Endothelial cell of umbilical vein (primary cell): Measurements from ENCODE around the gene KIZ. TPM values are rescaled to one million over a fixed set of nuclear protein-coding genes. Genes with fewer than 3 reads are reported as not detected.

ENCODE experiments used
- BruUV-seq: library from RNA; stranded (reverse); fragments of 400-500 nt; replicated peaks from 2 replicates; lab custom pipeline; 2021; lab: Mats Ljungman, UMichigan
- CTCF ChIA-PET: fragments of 300-600, 350-600 bp; sonication (Branson Sonifier 250); formaldehyde crosslinking; loops from one replicate; lab custom pipeline; 2021; ENCODE audit warnings: antibody characterized with exemption, inconsistent platforms; lab: Charles Lee
- POLR2A ChIA-PET: fragments of 300-600, 350-600 bp; sonication (Branson Sonifier 250); formaldehyde crosslinking; loops from one replicate; lab custom pipeline; 2021; ENCODE audit warnings: antibody characterized with exemption, inconsistent platforms; lab: Charles Lee
- DNase-seq: peaks from one replicate; pipeline ENCODE4 v3.0.0-alpha.2; 2011; ENCODE audit warnings: low read depth, low spot score
- FAIRE-seq: peaks from 2 replicates; lab custom pipeline; 2011; peaks lifted over from hg19 to GRCh38; lab: Jason Lieb, UNC
- H2AFZ ChIP-seq: 2 replicates; pipeline ENCODE4 v1.6.0; 2012; ENCODE audit warnings: low read depth, low read length, control low read depth, inconsistent platforms
- H3K27ac ChIP-seq: 2 replicates; pipeline ENCODE4 v1.5.1; 2011; ENCODE audit warnings: low read depth, mild to moderate bottlenecking, control low read depth, low read length, moderate library complexity; ENCODE audit not compliant: insufficient read depth
- H3K27me3 ChIP-seq, 2 experiments: 2 replicates each; pipeline versions ENCODE4 v1.6.0 to v1.6.1; 2011; ENCODE audit warnings: low read length in 2 of 2, mixed read lengths in 1 of 2; ENCODE audit not compliant: control insufficient read depth in 2 of 2, insufficient read depth in 2 of 2
- H3K36me3 ChIP-seq, 2 experiments: 2 replicates in 1 of 2; 3 replicates in 1 of 2; pipeline ENCODE4 v1.5.1; 2011; ENCODE audit warnings: low read length in 2 of 2, mild to moderate bottlenecking in 1 of 2, moderate library complexity in 1 of 2; ENCODE audit not compliant: control insufficient read depth in 2 of 2, insufficient read depth in 2 of 2; ENCODE audit errors: extremely low read depth in 1 of 2
- H3K4me1 ChIP-seq: 3 replicates; pipeline ENCODE4 v1.5.1; 2011; ENCODE audit warnings: mild to moderate bottlenecking, low read length; ENCODE audit not compliant: control insufficient read depth, insufficient read depth; ENCODE audit errors: extremely low read depth
- H3K4me2 ChIP-seq: 2 replicates; pipeline ENCODE4 v1.6.1; 2011; ENCODE audit warnings: low read length, control low read depth, mixed read lengths; ENCODE audit not compliant: insufficient read depth
- H3K4me3 ChIP-seq, 3 experiments: fragments of 200-600 bp in 1 of 3; sonication (generic), shearing (Covaris generic) in 1 of 3; replicated peaks in 1 of 3; 2 replicates each; pipeline ENCODE4 v1.5.1; 2011 to 2016; ENCODE audit warnings: control low read depth in 3 of 3, low read length in 3 of 3, mild to moderate bottlenecking in 2 of 3, inconsistent platforms in 1 of 3, low read depth in 1 of 3, moderate library complexity in 1 of 3; ENCODE audit not compliant: insufficient read depth in 1 of 3
- H3K79me2 ChIP-seq: 2 replicates; pipeline ENCODE4 v1.6.0; 2012; ENCODE audit warnings: low read length, inconsistent platforms; ENCODE audit not compliant: control insufficient read depth, insufficient read depth
- H3K9ac ChIP-seq: replicated peaks from 2 replicates; pipeline ENCODE3; 2011; ENCODE audit warnings: low read length, control low read depth; ENCODE audit not compliant: insufficient read depth; ENCODE audit errors: extremely low read depth
- H3K9me1 ChIP-seq: replicated peaks from 3 replicates; pipeline ENCODE4 v1.6.0; 2011; ENCODE audit warnings: mild to moderate bottlenecking, low read length; ENCODE audit not compliant: control insufficient read depth, insufficient read depth; ENCODE audit errors: extremely low read depth
- H3K9me3 ChIP-seq: replicated peaks from 2 replicates; pipeline ENCODE4 v1.5.1; 2012; ENCODE audit warnings: low read length, inconsistent platforms; ENCODE audit not compliant: control insufficient read depth, insufficient read depth
- H4K20me1 ChIP-seq: replicated peaks from 2 replicates; pipeline ENCODE3; 2011; ENCODE audit warnings: mild to moderate bottlenecking, low read length; ENCODE audit not compliant: control insufficient read depth, insufficient read depth; ENCODE audit errors: extremely low read depth
- EZH2 ChIP-seq: IDR thresholded peaks from 2 replicates; pipeline ENCODE4 v1.6.1; 2012; ENCODE audit warnings: borderline replicate concordance, low read depth, mild to moderate bottlenecking, moderate library complexity, low read length, inconsistent platforms; ENCODE audit not compliant: severe bottlenecking
- FOS ChIP-seq: IDR thresholded peaks from 2 replicates; pipeline ENCODE4 v1.6.1; 2011; ENCODE audit warnings: mild to moderate bottlenecking, low read length, moderate library complexity, borderline replicate concordance; ENCODE audit not compliant: insufficient read depth
- MYC ChIP-seq: IDR thresholded peaks from one replicate; pipeline ENCODE4 v1.6.1; 2011; ENCODE audit warnings: mild to moderate bottlenecking, low read depth, low read length
- POLR2A ChIP-seq: IDR thresholded peaks from 2 replicates; pipeline ENCODE4 v1.6.1; 2012; ENCODE audit warnings: low read depth, mild to moderate bottlenecking, control low read depth, low read length
- POLR2AphosphoS5 ChIP-seq: IDR thresholded peaks from 2 replicates; pipeline ENCODE4 v1.6.1; 2012; ENCODE audit warnings: low read depth, mild to moderate bottlenecking, control low read depth, low read length, moderate library complexity; ENCODE audit not compliant: insufficient read depth
- dilution Hi-C: fragments of 300-500 bp; cut with MboI; formaldehyde crosslinking; loops from one replicate; pipeline ENCODE4 v1.15.0; 2019; ENCODE audit warnings: low sequenced_read_pairs; ENCODE audit not compliant: extremely low pct_ligation_motif_present
- intact Hi-C: fragments of 100-400 bp; cut with micrococcal nuclease; formaldehyde crosslinking; loops from one replicate; pipeline ENCODE4 v1.10.0; 2022
- polyA plus RNA-seq, 4 experiments: library from polyadenylated mRNA; depleted of rRNA in 3 of 4; stranded (reverse) in 3 of 4; unstranded in 1 of 4; fragments of >200 nt; gene quantifications; 2 replicates each; pipeline versions ENCODE4 v1.2.1 to v1.2.3, GENCODE V29; 2011 to 2012; ENCODE audit warnings: missing spikeins in 1 of 4
- total RNA-seq: library from RNA; stranded (reverse); gene quantifications from 2 replicates; pipeline ENCODE4 v1.2.3, GENCODE V29; 2021

Gene KIZ
- total and polyA plus RNA-seq, 2 donors (not counting 3 experiments of a cell fraction or from before 2014, with no cell fraction given), result 3.9 to 7.3 TPM

DNA sequence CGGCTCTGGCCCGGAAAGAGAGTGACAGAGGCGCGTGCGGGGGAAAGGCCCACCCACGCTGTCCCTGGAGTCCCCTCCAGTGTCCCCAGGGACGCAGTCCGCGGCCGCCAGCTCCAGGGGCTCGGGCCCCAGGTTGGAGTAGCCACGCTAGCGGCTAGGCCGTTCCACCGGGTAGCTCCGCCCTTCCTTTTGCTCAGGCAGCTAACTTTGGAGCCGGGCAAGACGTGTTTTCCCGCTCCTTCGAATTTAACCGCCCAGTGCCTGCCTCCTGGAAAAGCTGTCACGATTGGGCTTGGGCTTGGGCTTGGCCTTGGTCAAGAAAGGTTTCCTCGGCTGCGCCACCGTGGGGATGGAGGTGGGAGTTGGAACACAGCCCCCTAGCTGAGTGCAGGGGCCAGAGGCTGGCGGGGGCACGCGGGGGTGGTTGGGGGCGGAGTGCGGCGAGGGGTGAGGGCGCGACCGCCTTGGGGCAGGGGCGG lies 24.4 kb upstream of the KIZ start:
- dilution Hi-C loops (no loop called here), intact Hi-C loops (loop anchor here (2.0 to 5.0 kb wide), 2 partner anchors 23 to 136 kb away; no protein-coding TSS in a partner anchor)
- no peak overlapping the region for H3K4me2 ChIP-seq
- FAIRE-seq (no peak), DNase-seq (no peak)
- no peaks in the 10 kb centered on the region for H3K9me3 ChIP-seq
- no peak overlapping the region for H3K9ac ChIP-seq
- peaks cover 13% of the 10 kb centered on the region for H3K4me1 ChIP-seq
- no TSS peak for BruUV-seq
- H3K9me1 ChIP-seq, result no peaks in the 10 kb centered on the region
- H3K27ac ChIP-seq, result no peak overlapping the region
- H2AFZ ChIP-seq, result no peak overlapping the region
- H3K36me3 ChIP-seq, result no peaks in the 10 kb centered on the region
- POLR2A ChIA-PET, result no interaction called here
- TF ChIP-seq POLR2A (no peak), FOS (no peak), EZH2 (peak; percentile 42)
- H3K4me3 ChIP-seq, result no peak overlapping the region
- CTCF ChIA-PET, result interaction anchor here (1.1 to 2.8 kb wide), 3 partner anchors 24 to 405 kb away, joined by 3 to 8 read pairs (median 3); partner anchors contain the start of gene KIZ
- no peaks in the 10 kb centered on the region for H4K20me1 ChIP-seq
- peaks cover 78 to 99% of the 10 kb centered on the region in 2 experiments for H3K27me3 ChIP-seq
- H3K79me2 ChIP-seq, result no peaks in the 10 kb centered on the region

DNA sequence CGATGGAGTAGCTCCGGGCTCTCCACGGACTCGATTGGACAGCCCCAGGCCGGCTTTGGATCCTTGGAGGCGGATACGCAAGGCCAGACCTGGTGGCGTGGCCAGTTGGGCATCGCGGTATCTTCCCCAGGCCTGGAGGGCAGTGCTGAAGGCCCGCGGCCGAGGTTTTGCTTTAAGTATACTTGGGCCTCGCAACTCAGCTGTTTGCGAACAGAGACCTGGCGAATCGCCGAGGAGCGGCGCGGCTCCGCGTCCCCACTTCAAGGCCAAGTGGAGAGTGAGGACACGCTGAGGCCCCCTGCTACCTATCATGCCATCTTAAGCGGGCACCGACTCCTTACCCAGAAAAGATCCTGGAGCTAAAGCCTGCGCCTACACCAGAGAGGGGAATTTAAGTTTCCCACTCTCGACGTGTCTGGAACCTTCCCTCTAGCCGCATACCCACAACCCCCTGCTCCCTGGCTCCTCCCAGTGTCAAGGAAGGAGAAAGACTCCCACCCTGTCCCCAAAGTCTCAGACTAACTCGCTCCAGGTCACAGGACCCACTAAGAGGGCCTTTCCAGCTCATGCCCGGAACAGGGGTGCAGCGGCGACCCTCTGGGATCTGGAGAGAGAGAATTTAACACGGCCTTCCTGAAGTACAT lies 23.8 kb upstream of the KIZ start:
- BruUV-seq, result no TSS peak
- Histone ChIP-seq H3K9me3 (no peaks in the 10 kb centered on the region), H3K27me3 (peaks cover 81 to 99% of the 10 kb centered on the region in 2 experiments), H2AFZ (no peak overlapping the region), H3K36me3 (no peaks in the 10 kb centered on the region), H4K20me1 (no peaks in the 10 kb centered on the region), H3K4me1 (peaks cover 13% of the 10 kb centered on the region), H3K4me2 (no peak overlapping the region), H3K9me1 (no peaks in the 10 kb centered on the region), H3K4me3 (no peak overlapping the region), H3K79me2 (no peaks in the 10 kb centered on the region), H3K27ac (no peak overlapping the region), H3K9ac (no peak overlapping the region)
- DNase-seq, result no peak
- ChIA-PET CTCF (interaction anchor here (0.7 to 2.8 kb wide), 4 partner anchors 15 to 404 kb away, joined by 3 to 8 read pairs (median 4); no protein-coding TSS in a partner anchor), POLR2A (no interaction called here)
- intact Hi-C loops, result loop anchor here (2.0 to 5.0 kb wide), 2 partner anchors 23 to 135 kb away; no protein-coding TSS in a partner anchor
- TF ChIP-seq POLR2A, result no peak
- TF ChIP-seq FOS, result no peak
- peak; percentile 37 for TF ChIP-seq EZH2
- no peak for TF ChIP-seq MYC
- no peak for TF ChIP-seq POLR2AphosphoS5
- FAIRE-seq, result no peak
- dilution Hi-C loops, result no loop called here
